Neural cell (in vitro differentiated cells): ENCODE results near the gene OAS3.

Experiments used
- CTCF ChIP-seq: fragments of 450-650 bp; IDR thresholded peaks from 2 replicates; pipeline ENCODE4 v1.5.1; 2014; ENCODE audit warnings: antibody characterized with exemption, mild to moderate bottlenecking, moderate library complexity; ENCODE audit not compliant: poor library complexity, severe bottlenecking
- EP300 ChIP-seq: fragments of 450-650 bp; conservative IDR thresholded peaks from 2 replicates; pipeline ENCODE4 v1.6.1; 2014; ENCODE audit warnings: antibody characterized with exemption, mild to moderate bottlenecking, moderate library complexity; ENCODE audit not compliant: poor library complexity, severe bottlenecking
- EZH2 ChIP-seq: fragments of 200-600, 300-800 bp; shearing (Covaris generic), sonication (generic); IDR thresholded peaks from 2 replicates; pipeline ENCODE4 v1.6.1; 2014; ENCODE audit warnings: antibody characterized with exemption, low read length, borderline replicate concordance, mild to moderate bottlenecking; ENCODE audit not compliant: insufficient read depth, poor library complexity, severe bottlenecking
- POLR2AphosphoS5 ChIP-seq: IDR thresholded peaks from 2 replicates; pipeline ENCODE4 v1.6.1; 2012
- TAF1 ChIP-seq: IDR thresholded peaks from 2 replicates; pipeline ENCODE4 v1.6.1; 2012; ENCODE audit warnings: low read depth
- TF ChIP-seq, protein P1 (sequence below): IDR thresholded peaks from 2 replicates; pipeline ENCODE4 v1.6.1; 2012; ENCODE audit warnings: borderline replicate concordance

DNA sequence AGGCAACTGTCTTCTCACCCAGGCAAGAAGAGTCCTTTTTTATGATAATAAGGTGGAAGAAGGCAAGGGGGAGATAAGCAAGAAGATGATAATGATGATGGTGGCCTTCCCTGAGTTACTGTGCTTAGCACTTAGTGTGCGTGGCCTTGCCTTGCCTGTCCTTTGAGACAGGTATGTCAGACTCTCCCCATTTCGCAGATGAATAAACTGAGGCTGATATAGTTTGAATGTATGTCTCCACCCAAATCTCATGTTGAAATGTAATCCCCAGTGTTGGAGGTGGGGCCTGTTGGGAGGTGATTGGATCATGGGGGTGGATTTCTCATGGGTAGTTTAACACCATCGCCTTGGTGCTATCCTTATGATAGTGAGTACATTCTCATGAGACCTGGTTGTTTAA is 8.6 kb upstream of the OAS3 start:
- TF ChIP-seq CTCF (no peak), EZH2 (no peak), POLR2AphosphoS5 (no peak), EP300 (no peak), TAF1 (no peak)
- TF ChIP-seq, protein P1, sequence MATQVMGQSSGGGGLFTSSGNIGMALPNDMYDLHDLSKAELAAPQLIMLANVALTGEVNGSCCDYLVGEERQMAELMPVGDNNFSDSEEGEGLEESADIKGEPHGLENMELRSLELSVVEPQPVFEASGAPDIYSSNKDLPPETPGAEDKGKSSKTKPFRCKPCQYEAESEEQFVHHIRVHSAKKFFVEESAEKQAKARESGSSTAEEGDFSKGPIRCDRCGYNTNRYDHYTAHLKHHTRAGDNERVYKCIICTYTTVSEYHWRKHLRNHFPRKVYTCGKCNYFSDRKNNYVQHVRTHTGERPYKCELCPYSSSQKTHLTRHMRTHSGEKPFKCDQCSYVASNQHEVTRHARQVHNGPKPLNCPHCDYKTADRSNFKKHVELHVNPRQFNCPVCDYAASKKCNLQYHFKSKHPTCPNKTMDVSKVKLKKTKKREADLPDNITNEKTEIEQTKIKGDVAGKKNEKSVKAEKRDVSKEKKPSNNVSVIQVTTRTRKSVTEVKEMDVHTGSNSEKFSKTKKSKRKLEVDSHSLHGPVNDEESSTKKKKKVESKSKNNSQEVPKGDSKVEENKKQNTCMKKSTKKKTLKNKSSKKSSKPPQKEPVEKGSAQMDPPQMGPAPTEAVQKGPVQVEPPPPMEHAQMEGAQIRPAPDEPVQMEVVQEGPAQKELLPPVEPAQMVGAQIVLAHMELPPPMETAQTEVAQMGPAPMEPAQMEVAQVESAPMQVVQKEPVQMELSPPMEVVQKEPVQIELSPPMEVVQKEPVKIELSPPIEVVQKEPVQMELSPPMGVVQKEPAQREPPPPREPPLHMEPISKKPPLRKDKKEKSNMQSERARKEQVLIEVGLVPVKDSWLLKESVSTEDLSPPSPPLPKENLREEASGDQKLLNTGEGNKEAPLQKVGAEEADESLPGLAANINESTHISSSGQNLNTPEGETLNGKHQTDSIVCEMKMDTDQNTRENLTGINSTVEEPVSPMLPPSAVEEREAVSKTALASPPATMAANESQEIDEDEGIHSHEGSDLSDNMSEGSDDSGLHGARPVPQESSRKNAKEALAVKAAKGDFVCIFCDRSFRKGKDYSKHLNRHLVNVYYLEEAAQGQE = no peak
